SJCRH30 (cell line): ENCODE measurements around the gene BRINP2. TPM values are rescaled to one million over a fixed set of nuclear protein-coding genes. Genes with fewer than 3 reads are reported as not detected.

ENCODE experiments used
- DNase-seq, 2 experiments: peaks; one replicate each; pipeline ENCODE4 v3.0.0-alpha.2; 2015 to 2020
- H3K27ac ChIP-seq: fragments of 250-450 bp; sonication (Bioruptor Pico); 2 replicates; pipeline ENCODE4 v1.5.1; 2020; ENCODE audit warnings: mild to moderate bottlenecking, moderate library complexity
- H3K27me3 ChIP-seq: fragments of 250-450 bp; sonication (Bioruptor Pico); 2 replicates; pipeline ENCODE4 v1.5.1; 2020; ENCODE audit warnings: mild to moderate bottlenecking, moderate library complexity
- H3K36me3 ChIP-seq: fragments of 250-450 bp; sonication (Bioruptor Pico); 2 replicates; pipeline ENCODE4 v1.5.1; 2020; ENCODE audit warnings: mild to moderate bottlenecking, moderate library complexity
- H3K4me1 ChIP-seq: fragments of 250-450 bp; sonication (Bioruptor Pico); 2 replicates; pipeline ENCODE4 v1.5.1; 2020; ENCODE audit warnings: mild to moderate bottlenecking, moderate library complexity
- H3K4me3 ChIP-seq: fragments of 250-450 bp; sonication (Bioruptor Pico); 2 replicates; pipeline ENCODE4 v1.5.1; 2020; ENCODE audit warnings: mild to moderate bottlenecking, moderate library complexity
- H3K9me3 ChIP-seq: fragments of 250-450 bp; sonication (Bioruptor Pico); replicated peaks from 2 replicates; pipeline ENCODE4 v1.5.1; 2020; ENCODE audit warnings: mild to moderate bottlenecking, moderate library complexity
- total RNA-seq: library from RNA; depleted of rRNA; stranded (reverse); fragments of >200 nt; shearing (Covaris generic); gene quantifications from 2 replicates; pipeline ENCODE4 v1.2.3, GENCODE V29; 2014

The BRINP2 gene
- total RNA-seq, 1 experiment from 2014 or later, result not detected

DNA sequence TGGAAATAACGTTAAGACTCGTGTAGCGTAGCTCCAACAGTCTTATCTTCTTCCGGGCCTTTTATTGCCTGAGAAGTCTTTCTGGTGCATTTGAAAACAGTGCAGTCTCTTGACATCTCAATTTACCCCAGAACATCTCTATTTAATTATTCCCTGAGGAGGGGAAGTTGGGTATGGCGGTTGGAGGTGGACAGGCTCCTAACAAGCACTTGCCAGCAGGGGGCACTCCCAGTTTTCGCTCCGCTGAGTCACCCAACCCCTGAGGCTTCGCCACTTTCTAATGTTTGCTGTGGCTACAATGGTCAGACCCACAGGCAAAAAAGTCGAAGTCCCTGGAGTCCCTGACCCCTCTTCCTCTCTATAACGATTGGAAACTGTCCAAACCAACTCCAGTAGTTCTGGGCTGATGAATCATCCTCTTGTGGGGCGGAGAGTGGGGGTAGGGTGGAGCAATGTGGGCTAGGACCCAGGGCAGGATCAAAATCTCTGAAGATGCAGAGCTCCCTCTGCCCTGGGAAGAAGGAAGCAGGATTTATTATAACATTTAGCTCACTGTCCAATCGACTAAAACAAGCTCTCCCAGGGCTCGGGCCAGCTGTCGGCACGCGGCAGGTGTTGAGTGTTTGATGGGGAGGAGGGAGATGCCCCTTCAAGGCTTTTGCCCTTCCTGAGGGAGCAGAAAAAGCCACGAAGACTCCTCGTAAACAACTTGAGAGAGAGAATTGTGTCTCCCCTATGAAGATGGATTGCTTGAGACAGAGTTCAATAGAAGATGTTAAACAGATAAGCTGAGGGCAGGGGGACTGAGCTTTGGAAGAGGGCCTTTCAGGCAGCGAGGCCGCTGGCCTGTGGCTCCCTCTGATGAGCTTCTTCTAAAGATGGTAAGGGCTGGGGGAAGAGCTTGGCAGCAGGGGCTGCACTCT lies 85.7 kb downstream of the BRINP2 start:
- Histone ChIP-seq H3K27ac (no peak overlapping the region), H3K4me1 (peaks cover 18% of the 10 kb centered on the region), H3K9me3 (no peaks in the 10 kb centered on the region), H3K4me3 (no peak overlapping the region), H3K27me3 (no peaks in the 10 kb centered on the region), H3K36me3 (no peaks in the 10 kb centered on the region)
- DNase-seq, result peak; percentile 61 to 72

- Histone ChIP-seq H3K9me3 (no peaks in the 10 kb centered on the region), H3K36me3 (no peaks in the 10 kb centered on the region), H3K27ac (no peak overlapping the region), H3K27me3 (no peaks in the 10 kb centered on the region; the same call in 1 of the 2 replicates), H3K4me1 (peaks cover 18% of the 10 kb centered on the region), H3K4me3 (no peak overlapping the region)
- no peak for DNase-seq
These were observed 86.4 kb downstream of the BRINP2 start for GRCh38 chr1:177257128-177257527.

DNA sequence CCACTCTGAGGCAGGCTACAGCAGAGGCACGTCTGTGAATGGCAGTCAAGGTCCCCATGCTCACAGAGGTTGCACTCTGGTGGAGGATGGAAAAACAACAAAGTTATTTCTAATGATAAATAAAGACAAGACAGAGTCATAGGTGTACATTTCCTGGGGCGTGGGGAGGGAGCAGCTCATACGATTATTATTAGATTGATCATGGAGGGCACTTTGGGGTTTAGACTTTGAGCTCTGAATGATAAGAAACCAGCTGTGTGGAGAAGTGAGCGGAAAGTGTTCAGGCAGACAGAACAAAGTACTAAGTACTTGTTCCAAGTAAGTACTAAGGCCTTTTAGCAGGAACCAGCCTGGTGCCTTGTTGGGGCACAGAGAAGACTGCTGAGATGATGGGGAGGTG lies 86.8 kb downstream of the BRINP2 start:
- H3K27me3 ChIP-seq, result no peaks in the 10 kb centered on the region; the same call in 1 of the 2 replicates
- DNase-seq, result no peak
- H3K4me3 ChIP-seq, result no peak overlapping the region
- no peak overlapping the region for H3K27ac ChIP-seq
- H3K4me1 ChIP-seq, result peaks cover 18% of the 10 kb centered on the region
- no peaks in the 10 kb centered on the region for H3K36me3 ChIP-seq
- H3K9me3 ChIP-seq, result no peaks in the 10 kb centered on the region

DNA sequence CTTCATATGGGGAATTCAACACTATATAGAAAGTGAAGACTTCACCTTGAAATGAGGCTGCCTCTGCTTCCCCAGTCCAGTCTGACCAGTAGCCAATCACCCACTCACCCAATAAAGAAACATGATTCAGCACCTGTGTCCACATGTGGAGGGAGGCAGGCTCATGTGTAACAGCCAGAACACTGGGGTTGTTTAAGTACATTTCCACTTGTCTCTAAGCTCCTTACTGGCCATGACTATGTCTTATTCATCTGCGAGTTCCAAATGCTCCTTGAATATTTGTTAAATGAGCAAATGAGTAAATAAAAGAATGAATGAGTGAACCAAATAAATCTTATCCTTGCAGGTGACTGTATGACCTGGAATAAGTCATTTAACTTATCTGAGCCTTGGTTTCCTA lies 100.1 kb downstream of the BRINP2 start:
- Histone ChIP-seq H3K36me3 (no peaks in the 10 kb centered on the region), H3K27me3 (no peaks in the 10 kb centered on the region), H3K4me3 (no peak overlapping the region), H3K4me1 (no peaks in the 10 kb centered on the region), H3K9me3 (no peaks in the 10 kb centered on the region), H3K27ac (no peak overlapping the region)
- DNase-seq, result no peak

DNA sequence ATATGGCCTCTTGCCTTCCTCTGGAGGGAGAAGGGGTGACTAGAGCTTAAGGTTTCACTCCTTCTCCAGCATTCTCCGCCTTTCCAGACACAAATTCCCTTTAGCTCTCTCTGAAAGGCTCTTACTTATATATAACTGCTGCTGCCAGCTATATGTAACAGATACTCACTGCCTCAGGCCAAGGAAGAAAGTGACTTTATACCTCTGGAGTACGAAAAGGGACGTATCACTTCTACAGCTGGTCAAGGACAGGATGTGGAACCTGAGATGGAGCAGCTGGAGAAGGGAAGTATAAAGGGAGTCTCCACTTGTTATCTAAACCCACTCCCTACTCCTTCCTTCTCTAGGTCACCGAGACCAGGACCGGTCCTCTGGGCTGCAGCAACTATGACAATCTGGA lies 102.4 kb downstream of the BRINP2 start:
- DNase-seq, result peak in 1 of 2 experiments; percentile 5
- H3K4me1 ChIP-seq, result no peaks in the 10 kb centered on the region
- no peaks in the 10 kb centered on the region for H3K27me3 ChIP-seq
- H3K36me3 ChIP-seq, result no peaks in the 10 kb centered on the region
- H3K4me3 ChIP-seq, result no peak overlapping the region
- H3K27ac ChIP-seq, result no peak overlapping the region
- H3K9me3 ChIP-seq, result no peaks in the 10 kb centered on the region

DNA sequence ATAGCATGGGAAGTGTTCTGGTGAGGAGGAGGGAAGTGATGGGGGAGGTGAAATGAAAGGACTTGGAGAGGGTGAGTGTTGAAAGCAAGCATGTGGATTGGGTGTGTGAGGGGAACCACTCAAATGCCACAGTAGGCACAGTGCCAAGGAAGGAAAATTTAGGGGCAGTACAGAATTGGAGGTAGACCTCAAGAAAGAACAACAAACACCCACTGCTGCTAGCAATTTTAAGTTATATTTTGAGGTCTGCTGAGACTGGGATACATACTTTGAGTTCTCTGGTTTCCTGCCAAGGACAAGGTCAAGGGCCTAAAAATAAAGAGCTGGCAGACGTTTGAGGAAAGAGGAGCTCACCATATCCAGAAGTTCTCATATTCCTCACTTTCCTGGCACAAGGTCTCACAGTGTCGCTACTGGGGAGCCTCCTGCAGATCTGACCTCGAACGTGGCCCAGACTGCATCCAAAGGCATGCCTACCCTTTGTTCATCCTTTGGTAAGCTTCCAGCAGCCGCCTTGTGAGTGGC lies 104.0 kb downstream of the BRINP2 start:
- H3K36me3 ChIP-seq, result no peaks in the 10 kb centered on the region
- DNase-seq, result no peak

DNA sequence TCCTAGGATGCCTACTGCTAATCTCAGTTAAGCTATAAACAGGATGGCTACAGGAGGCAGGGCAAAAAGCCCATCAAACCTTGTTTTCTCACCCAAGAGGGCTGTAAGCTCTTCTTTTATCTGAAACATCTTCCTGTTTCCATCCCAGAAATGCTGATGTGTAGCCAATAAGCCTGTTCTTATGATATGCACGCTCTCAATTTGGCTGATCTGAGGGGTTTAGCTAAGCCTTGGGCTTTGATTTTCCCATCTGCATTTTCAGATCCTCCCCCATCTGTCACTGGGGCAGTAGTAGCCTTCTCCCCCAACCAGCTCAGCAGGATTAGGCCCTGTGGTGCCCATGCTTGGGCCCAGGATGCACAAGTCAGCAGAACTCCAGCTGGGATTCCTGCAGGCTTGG lies 105.0 kb downstream of the BRINP2 start:
- Histone ChIP-seq H3K4me1 (no peaks in the 10 kb centered on the region), H3K9me3 (no peaks in the 10 kb centered on the region), H3K27me3 (no peaks in the 10 kb centered on the region; the same call in 1 of the 2 replicates), H3K27ac (no peak overlapping the region), H3K36me3 (no peaks in the 10 kb centered on the region), H3K4me3 (no peak overlapping the region)
- DNase-seq, result no peak

More for the DNA sequence above, 104.0 kb downstream of the BRINP2 start:
- no peak overlapping the region for H3K4me3 ChIP-seq
- no peaks in the 10 kb centered on the region for H3K4me1 ChIP-seq
- H3K9me3 ChIP-seq, result no peaks in the 10 kb centered on the region
- H3K27ac ChIP-seq, result no peak overlapping the region
- no peaks in the 10 kb centered on the region for H3K27me3 ChIP-seq

- H3K36me3 ChIP-seq, result no peaks in the 10 kb centered on the region
- H3K4me3 ChIP-seq, result no peak overlapping the region
- no peaks in the 10 kb centered on the region for H3K9me3 ChIP-seq
- no peaks in the 10 kb centered on the region for H3K4me1 ChIP-seq
- no peaks in the 10 kb centered on the region; the same call in 1 of the 2 replicates for H3K27me3 ChIP-seq
- DNase-seq, result peak; percentile 37 to 39
- no peak overlapping the region for H3K27ac ChIP-seq
These were observed 108.0 kb downstream of the BRINP2 start for GRCh38 chr1:177278626-177279390.

DNA sequence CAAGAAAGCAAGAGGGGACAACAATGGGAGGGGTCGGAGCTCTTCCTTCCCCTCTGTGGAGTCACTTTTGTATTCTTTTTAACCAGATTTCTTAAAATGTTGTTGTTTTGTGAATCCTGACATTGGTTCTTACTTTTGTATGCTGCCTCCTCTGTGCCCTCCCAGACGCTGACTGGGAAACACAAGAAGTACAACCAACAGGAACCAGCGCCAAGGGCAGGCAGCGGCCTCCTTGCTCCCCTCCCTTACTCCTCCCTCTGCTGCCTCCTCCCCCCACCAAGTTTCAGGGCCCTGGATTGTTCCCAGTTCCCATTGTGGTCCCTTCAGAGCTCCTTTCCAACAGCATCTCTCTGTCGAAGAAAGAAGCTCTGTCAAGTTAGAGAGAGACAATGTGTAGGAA lies 111.1 kb downstream of the BRINP2 start:
- Histone ChIP-seq H3K4me1 (no peaks in the 10 kb centered on the region), H3K4me3 (no peak overlapping the region), H3K36me3 (no peaks in the 10 kb centered on the region), H3K9me3 (no peaks in the 10 kb centered on the region), H3K27me3 (no peaks in the 10 kb centered on the region; the same call in 1 of the 2 replicates), H3K27ac (no peak overlapping the region)
- DNase-seq, result no peak

DNA sequence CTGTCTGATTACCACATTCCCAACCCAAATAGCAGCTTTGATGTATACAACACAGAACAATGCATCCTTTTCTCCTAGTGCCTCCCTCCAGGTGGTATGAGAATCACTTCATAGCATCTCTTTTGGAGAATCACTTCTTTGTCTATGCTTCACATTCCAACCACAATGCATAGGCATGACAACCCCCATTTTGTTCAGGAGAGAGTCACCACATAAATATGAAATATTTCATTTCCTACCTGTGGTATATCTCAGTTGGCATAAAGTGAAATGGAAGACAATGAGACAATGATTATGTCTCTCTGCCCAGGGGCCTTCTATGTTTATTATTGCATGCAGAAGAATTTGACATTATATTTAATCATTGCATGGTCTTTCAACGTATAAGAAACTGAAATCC lies 112.2 kb downstream of the BRINP2 start:
- Histone ChIP-seq H3K4me1 (no peaks in the 10 kb centered on the region), H3K9me3 (no peaks in the 10 kb centered on the region), H3K27me3 (no peaks in the 10 kb centered on the region; the same call in 1 of the 2 replicates), H3K27ac (no peak overlapping the region), H3K4me3 (no peak overlapping the region), H3K36me3 (no peaks in the 10 kb centered on the region)
- no peak for DNase-seq

DNA sequence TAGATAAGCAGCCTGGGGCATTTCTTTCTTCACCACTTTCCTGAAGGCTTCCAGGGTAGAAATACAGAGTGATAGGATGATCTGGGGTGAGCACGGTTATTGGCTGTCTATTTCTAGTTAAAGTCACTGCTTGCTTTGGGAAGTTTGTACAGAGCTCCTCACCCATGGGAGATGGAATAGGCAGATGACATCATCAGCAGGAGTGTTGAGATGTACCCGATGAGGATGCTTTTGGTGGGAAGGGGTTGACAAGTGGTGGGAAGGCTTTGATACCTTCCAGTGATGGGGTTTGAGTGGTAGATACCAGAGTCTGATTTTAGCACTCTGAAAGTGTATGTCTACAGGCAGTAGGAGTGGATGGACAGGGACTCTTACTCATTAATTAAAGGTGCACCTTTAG lies 112.6 kb downstream of the BRINP2 start:
- no peaks in the 10 kb centered on the region for H3K36me3 ChIP-seq
- no peak for DNase-seq

DNA sequence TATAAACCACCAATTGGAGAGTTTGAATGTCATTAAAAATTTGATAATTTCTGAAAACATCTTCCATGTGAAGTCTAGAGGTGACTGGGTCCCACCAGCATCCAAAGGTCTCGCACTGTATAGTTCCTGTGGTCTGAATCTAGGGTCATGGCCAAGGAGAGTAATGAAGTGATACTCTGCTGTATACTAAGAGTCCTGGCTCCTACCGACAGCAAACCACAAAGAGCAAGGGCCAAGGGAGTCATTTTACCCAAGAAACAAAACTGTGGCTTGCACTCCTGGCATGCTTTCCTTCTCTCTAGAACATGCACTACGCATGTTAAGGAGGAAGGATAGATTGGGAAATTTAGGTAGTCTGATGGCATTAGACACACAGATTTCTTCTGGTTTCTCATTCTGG lies 115.6 kb downstream of the BRINP2 start:
- Histone ChIP-seq H3K27me3 (no peaks in the 10 kb centered on the region), H3K4me1 (no peaks in the 10 kb centered on the region), H3K4me3 (no peak overlapping the region), H3K36me3 (no peaks in the 10 kb centered on the region), H3K27ac (no peak overlapping the region), H3K9me3 (no peaks in the 10 kb centered on the region)
- no peak for DNase-seq

More for the DNA sequence above, 112.6 kb downstream of the BRINP2 start:
- H3K4me1 ChIP-seq, result no peaks in the 10 kb centered on the region
- H3K9me3 ChIP-seq, result no peaks in the 10 kb centered on the region
- no peaks in the 10 kb centered on the region; the same call in 1 of the 2 replicates for H3K27me3 ChIP-seq
- H3K27ac ChIP-seq, result no peak overlapping the region
- H3K4me3 ChIP-seq, result no peak overlapping the region

GRCh38 chr1:177287270-177287669 lies 116.5 kb downstream of the BRINP2 start:
- H3K4me3 ChIP-seq, result no peak overlapping the region
- H3K9me3 ChIP-seq, result no peaks in the 10 kb centered on the region
- H3K36me3 ChIP-seq, result no peaks in the 10 kb centered on the region
- no peaks in the 10 kb centered on the region for H3K4me1 ChIP-seq
- DNase-seq, result no peak
- H3K27ac ChIP-seq, result no peak overlapping the region
- H3K27me3 ChIP-seq, result no peaks in the 10 kb centered on the region

- DNase-seq, result no peak
- Histone ChIP-seq H3K9me3 (no peaks in the 10 kb centered on the region), H3K36me3 (no peaks in the 10 kb centered on the region), H3K4me3 (no peak overlapping the region), H3K27ac (no peak overlapping the region), H3K4me1 (no peaks in the 10 kb centered on the region), H3K27me3 (no peaks in the 10 kb centered on the region)
These were observed 117.2 kb downstream of the BRINP2 start for GRCh38 chr1:177287994-177288393.

GRCh38 chr1:177289532-177289931 lies 118.8 kb downstream of the BRINP2 start:
- Histone ChIP-seq H3K27ac (no peak overlapping the region), H3K9me3 (no peaks in the 10 kb centered on the region), H3K4me3 (no peak overlapping the region), H3K27me3 (no peaks in the 10 kb centered on the region), H3K4me1 (no peaks in the 10 kb centered on the region), H3K36me3 (no peaks in the 10 kb centered on the region)
- no peak for DNase-seq
